GM21526 (cell line): Measurements from ENCODE around the gene LZTR1.

Experiments
- ATAC-seq: cut with Tn5 transposase; IDR thresholded peaks from one replicate; pipeline ENCODE4 v1.9.1; 2021; ENCODE audit warnings: moderate library complexity; ENCODE audit not compliant: unreplicated experiment, low FRiP score

Gene LZTR1

DNA sequence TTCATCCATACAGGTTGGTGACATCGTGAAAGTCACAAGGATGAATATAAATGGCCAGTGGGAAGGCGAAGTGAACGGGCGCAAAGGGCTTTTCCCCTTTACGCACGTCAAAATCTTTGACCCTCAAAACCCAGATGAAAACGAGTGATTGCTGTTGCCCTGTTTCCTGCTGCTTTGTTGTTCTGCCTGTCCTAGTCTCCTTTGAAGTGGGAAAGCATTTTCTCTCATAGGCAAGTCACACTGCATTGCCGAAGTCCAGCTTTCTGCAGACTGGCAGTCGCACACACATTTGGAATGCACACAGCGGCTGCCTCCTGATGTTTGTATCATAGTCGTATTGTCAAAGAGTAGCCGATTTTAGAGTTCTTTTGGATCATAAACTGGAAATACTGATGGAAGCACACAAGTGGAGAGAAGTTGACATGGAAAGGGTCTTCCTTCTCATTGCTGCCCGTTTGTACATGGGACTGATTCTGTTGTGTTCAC, 32.4 kb upstream of the LZTR1 start:
- no peak for ATAC-seq

DNA sequence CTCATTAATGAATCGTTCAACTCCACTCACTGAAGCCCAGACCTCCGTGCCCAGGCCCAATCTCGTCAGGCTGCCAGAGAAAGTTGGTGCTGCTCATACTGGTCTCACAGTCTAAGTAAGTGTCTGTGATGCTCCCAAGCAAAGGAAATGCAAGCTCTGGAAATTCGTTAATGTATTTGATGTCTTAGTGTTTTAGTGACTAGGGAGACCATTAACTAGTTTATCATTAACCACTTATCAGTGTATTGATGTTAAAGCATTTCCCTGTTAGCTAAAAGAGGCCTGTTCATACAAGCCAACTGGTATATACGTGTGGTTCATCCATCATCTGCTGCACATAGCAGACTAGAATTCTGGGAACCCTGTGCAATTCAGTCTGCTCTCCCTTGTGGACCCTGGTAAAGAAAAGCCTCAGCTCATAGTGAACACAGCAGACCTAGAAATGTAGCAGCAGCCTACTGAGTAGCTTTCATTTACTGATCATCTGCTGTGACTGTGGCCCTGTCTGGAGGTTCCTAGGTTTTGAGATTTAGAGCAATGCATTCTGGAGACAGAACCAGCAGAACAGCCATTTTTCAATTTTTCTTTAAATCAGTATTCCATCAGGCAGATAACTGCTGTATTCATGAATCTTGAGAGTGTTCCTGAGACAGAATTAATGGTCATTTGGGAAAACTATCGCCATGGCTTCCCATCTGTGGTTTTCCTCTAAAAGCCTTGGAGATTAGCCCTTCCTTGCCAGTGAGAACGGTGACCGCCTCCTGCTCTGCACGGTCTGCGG, 30.8 kb upstream of the LZTR1 start:
- ATAC-seq, result no peak

GRCh38 chr22:20951932-20952380, 30.1 kb upstream of the LZTR1 start:
- ATAC-seq, result no peak

GRCh38 chr22:20952544-20953341, 29.4 kb upstream of the LZTR1 start:
- no peak for ATAC-seq

- no peak for ATAC-seq
Measured at GRCh38 chr22:20953342-20953608, 28.8 kb upstream of the LZTR1 start.

DNA sequence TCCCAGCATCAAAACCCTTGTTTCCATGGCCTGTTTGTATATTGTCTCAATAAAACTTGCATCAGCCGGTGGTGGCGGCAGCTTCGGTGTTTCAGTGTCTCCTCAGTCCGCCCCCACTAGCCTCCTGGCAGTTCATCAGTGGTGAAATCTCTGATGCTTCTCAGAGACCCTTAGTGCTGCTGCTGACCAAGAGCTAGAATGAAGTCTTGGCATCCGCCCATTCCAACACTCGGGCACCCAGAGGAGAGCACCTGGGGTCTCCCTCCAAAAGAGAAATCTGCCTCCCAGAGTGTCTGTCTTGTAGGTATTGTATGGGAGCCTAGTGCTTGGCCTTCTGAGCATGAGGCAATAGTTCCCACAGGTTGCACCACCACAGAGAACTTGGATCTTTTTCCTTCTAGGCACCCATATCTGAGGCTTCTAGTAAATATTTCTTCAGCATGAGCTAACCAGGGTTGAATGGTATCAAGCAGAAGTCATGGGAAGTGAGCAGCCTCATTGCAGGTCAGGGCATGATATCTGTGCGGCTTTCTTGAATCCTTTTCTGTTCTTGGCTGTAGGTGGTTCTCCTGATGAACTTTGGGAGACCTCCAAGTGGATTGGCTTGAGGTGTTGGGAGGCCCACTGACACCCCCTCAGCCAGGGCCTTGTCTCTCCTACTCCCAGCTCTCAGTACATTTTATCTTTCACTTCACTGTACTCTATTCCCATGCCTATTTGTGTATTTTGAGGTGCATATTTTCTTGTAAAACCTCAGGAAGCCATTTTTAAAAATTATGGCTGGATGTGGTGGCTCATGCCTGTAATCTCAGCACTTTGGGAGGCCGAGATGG, 28.2 kb upstream of the LZTR1 start:
- ATAC-seq, result no peak

DNA sequence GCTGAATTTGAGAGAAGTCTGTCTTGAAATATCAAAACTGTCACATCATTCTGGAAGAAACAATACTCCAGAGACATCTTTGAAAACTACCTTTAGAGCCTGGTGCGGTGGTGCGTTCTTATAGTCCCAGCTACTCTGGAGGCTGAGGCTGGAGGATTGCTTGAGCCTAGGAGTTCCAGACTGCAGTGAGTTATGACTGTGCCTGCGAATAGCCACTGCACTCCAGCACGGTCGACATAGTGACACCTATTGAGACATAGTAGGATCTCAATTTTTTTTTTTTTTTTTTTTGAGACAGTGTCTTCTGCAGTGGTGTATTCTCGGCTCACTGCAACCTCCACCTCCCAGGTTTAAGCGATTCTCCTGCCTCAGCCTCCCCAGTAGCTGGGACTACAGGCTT, 26.5 kb upstream of the LZTR1 start:
- no peak for ATAC-seq

DNA sequence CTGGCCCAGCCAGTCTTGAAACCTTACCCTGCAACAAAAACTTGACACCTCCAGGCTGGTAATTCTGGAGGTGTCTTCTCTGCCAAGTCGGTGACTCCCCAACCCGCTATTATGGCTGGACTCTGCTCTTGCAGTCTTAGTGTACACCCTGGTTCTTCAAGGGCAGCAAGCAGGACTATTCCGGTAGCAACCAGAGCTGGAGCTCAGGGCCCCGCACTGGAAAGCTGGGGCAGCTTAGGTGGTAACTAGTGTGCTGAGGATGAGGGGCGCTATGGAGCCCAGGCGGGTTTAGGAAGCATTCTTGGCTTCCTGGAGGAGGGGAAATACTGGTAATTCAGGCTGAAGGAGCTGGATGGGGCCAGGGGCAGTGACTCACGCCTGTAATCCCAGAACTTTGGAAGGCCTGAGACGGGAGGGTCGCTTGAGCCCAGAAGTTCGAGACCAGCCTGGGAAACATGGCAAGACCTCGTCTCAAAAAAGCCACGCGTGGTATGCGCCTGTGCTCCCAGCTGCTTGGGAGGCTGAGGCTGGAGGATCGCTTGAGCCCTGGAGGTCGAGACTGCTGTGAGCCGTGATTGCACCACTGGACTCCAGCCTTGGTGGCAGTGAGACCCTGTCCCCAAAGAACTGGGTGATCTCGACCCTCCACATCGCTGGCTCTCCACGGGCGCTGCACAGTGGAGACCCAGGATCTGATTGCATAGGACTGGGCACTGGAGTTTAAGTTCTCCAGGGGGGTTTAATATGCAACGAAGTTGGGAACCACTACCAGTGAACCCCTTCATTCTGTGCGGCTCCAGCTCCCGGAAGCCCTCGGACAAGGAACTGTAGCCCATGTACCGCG, 25.6 kb upstream of the LZTR1 start:
- no peak for ATAC-seq

GRCh38 chr22:20957102-20957682, 24.9 kb upstream of the LZTR1 start:
- ATAC-seq, result no peak

DNA sequence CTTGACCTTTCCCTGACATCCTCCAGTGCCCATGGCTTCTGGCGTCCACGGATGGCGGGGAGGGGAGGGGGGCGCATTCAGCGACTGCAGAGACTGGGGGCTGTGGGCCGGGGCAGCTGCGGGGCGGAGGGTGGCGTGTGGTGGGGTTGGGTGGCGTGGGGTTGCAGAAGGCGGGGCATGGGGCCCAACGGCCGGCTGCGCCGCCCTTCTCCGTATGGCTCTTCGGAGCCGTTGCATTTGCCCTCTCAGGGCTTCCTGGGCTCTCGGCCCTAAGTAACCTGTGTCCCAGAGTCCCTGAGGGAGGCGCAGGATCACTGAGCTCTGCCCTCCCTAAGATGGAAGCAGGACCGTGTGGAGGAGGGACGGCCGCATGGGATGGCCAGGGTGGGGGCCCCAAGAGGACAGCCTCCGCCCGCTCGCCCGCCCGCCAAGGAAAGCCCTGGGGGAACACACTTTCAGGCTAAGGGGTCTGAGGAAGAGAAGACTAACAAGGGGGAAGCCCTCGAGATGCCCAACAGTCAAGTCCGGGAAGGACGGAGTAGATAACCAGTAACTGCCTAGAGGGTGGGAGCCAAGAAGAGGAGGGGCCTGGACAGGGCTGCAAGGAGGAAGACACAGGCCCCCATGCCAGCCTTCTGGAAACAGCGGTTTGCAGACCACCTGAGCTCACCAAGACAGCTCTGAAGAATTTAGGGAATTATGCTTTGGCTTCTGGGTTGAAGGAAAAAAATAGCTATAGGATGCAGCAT, 24.2 kb upstream of the LZTR1 start:
- no peak for ATAC-seq

DNA sequence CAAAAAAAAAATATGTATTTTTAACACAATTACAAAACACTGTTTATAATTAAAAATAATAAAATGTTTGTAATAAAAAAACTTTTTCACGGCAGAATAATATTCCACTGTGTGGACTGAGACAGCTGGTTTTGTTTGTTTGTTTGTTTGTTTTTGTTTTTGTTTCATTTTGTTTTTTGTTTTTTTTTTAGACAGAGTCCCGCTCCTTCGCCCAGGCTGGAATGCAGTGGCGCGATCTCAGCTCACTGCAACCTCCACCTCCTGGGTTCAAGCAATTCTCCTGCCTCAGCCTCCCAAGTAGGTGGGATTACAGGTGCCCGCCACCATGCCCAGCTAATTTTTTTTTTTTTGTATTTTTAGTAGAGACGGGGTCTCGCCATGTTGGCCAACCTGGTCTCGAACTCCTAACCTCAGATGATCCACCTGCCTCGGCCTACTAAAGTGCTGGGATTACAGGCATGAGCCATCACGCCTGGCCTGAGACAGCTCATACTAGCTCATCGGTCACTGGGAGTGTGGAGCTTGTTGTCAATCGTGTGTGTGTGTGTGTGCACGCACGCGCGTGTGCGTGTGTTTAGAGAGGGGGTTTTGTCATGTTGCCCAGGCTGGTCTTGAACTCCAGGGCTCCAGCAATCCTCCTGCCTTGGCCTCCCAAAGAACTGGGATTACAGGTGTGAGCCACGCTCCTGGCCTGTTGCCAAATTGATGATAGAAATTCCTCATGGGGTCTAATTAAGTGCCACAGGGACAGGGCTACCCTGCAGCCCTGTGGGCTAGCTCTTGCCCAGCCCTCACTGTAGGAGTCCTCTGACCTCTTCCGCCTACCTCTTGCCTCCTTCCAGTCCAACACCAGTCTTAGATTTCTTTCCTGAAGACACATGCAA, 22.3 kb upstream of the LZTR1 start:
- ATAC-seq, result no peak

DNA sequence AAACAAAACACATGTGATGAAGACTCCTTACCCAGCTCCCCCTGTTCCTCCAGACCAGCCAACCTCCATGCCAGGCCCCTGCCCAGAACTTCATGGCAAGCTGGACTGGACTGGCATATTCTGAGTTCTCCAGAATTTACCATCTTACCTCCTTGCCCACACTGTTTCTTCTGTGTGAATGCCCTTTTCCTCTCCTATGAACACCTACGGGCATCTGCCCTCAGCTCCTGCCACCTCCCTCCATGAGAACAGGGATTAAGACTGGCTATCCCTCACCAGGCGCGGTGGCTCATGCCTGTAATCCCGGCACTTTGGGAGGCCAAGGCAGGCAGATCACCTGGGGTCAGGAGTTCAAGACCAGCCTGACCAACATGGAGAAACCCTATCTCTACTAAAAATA, 21.5 kb upstream of the LZTR1 start:
- no peak for ATAC-seq

GRCh38 chr22:20962491-20962945, 19.6 kb upstream of the LZTR1 start:
- ATAC-seq, result no peak

DNA sequence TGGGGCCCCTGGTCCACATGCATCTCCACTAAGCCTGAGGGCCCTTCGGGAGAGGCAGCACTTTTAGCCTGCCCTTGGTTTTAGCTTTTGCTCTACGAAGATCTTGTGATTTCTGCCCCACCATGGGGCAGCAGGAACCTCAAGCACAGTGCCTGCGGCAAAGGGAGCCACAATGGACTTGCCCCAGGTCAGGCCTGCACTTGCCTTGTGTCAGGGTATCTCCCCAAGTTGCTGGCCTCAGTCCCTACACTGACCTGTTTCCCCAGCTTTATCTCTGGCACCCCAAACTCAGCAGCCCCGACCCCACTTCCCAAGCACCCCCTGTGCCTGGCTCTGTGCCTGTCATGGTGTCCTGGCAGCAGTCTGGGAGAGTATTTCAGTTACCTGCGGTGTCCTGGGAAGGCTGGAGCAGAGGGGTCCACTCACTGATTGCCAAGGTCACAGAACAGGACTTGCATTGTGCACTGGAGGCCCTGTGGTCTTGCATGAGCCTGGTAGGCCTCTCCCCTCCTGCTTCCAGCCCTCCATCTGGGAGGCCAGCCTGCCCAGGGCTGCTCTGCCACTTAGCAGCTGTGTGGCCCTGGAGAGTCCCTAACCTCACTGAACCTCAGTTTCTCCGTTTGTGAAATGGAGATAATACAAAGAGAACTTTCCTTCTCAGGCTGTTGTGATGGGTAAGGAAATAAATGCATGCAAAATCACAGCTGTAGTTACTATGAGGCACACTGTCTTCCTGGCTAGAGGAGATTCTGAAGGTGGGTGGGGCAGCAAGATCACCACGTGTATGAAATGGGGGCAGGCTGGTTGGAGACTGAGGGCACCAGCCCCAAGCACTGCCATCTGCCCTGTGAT, 18.7 kb upstream of the LZTR1 start:
- ATAC-seq, result no peak

DNA sequence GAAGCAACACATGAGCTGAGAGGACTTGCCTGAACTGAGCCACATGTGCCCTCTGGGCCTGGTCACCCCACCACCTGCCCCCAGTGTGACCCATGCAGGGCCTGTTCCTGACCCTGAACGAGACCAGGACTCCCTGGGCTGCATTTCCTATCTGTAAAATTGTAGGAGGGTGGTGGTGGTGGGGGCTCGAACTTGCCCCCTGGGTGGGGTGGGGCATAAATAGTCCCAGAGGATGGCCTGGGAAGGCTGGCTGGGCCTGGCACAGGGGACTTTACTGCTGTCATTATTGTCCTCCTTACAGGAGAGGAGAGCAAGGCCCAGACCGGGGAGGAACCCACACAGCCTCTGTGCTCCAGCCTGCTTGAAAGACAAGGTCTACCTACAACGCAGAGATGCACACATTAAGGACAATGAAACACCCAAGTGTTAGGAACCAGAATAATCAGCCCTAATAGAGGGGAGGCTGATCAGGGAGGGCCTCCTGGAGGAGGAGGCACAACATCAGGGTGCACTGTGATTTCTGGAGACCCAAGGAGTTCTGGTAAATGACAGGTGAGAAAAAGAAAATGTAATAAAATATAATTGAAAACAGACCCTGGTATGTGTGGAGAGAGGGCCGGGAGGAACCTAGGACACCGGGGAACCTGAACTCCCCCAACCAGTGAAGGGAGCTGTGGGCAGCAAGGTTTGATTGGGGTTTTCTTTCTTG, 17.9 kb upstream of the LZTR1 start:
- no peak for ATAC-seq

DNA sequence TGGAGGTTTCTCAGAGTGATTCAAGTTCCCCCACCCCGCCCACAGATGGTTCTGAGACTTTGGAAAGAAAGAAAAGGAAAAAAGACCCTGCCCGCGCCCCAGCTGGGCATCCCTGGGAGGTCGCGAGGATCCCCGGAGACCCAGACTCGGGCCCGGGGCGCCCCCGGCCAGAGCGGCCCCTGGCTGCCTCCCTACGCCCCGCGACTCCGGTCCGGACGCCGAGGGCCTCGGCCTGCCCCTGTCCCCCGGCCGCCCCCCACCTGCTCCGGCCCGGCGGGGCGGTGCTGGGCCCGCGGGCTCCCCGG, 17.3 kb upstream of the LZTR1 start:
- no peak for ATAC-seq
